GM21717 (cell line): ENCODE data around the gene KRTAP10-9.
"Not testable (repeated sequence)": the region's sequence is repeated elsewhere in the genome, so short reads cannot be mapped to it uniquely, and the experiment has no call there.

Source experiments
- ATAC-seq: cut with Tn5 transposase; IDR thresholded peaks from one replicate; pipeline ENCODE4 v1.9.1; 2021; ENCODE audit warnings: mild to moderate bottlenecking, moderate library complexity; ENCODE audit not compliant: unreplicated experiment

Gene KRTAP10-9

DNA sequence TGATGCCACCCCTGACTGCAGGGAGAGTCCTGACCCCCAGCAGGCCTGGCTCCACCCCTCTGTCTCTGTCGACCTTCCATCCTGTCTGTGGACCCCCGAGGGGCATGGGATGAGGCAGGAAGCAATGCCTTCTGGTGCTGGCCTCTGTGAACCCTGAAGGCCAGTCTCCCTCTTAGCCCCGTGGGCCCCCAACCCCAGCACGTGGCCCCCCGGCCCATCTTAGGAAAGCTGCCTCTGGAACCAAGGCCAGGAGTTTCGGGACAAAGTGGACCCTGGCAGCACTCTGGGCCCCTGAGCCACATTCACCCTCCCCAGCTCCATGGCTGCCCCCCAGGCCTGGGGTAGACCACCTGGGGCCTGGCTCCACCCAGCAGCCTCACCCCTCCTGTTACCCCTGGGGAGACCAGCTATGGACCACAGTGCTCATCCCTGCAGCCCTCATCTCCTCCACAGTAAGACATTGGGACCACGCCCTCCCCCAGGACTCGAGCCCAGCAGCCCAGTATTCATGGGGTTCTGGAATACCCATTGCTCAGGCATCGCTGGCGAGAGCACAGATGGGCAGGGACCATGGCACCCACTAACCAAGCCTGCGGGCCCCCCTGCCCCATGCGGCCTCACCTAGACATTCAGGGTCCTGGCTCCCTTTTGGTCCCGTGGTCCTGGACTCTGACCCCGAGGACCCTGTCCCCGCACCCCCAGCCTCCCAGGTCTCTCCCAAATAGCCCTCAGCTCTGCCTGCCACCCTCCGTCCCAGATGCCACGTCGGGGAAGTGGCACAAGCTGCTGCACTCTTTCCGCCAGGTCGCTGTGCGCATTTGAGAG lies 11.8 kb downstream of the KRTAP10-9 start:
- ATAC-seq: not testable (repeated sequence)

GRCh38 chr21:44639331-44639655 lies 12.4 kb downstream of the KRTAP10-9 start:
- ATAC-seq: no peak

GRCh38 chr21:44640761-44641160 lies 13.9 kb downstream of the KRTAP10-9 start:
- no peak for ATAC-seq

GRCh38 chr21:44643741-44644310 lies 16.9 kb downstream of the KRTAP10-9 start:
- ATAC-seq: no peak

GRCh38 chr21:44644878-44645277 lies 18.0 kb downstream of the KRTAP10-9 start:
- ATAC-seq: no peak

- ATAC-seq: not testable (repeated sequence)
Measured at GRCh38 chr21:44646366-44647221, 19.7 kb downstream of the KRTAP10-9 start, which contains the start of gene KRTAP10-11. Gene KRTAP10-11 (plus strand): TSS chr21:44646414. CDS start chr21:44646459, 45 bp downstream.

DNA sequence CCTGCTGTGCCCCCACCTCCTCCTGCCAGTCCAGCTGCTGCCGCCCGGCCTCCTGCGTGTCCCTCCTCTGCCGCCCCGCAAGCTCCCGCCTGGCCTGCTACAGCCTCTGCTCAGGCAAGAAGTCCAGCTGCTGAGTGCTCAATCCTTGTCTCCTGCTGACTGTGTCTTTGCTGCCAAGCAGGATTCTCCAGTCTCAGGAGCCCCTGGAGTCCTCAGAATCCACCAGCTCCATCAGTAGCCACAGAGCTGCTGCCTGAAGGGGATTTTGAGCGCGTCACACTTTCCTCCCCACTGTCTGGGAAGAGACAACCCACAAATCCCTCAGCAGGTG lies 20.3 kb downstream of the KRTAP10-9 start:
- ATAC-seq: no peak

GRCh38 chr21:44648557-44649311 lies 21.8 kb downstream of the KRTAP10-9 start:
- ATAC-seq: no peak

GRCh38 chr21:44649521-44650100 lies 22.7 kb downstream of the KRTAP10-9 start:
- ATAC-seq: no peak

- ATAC-seq: no peak
Measured at GRCh38 chr21:44650265-44650972, 23.5 kb downstream of the KRTAP10-9 start.

DNA sequence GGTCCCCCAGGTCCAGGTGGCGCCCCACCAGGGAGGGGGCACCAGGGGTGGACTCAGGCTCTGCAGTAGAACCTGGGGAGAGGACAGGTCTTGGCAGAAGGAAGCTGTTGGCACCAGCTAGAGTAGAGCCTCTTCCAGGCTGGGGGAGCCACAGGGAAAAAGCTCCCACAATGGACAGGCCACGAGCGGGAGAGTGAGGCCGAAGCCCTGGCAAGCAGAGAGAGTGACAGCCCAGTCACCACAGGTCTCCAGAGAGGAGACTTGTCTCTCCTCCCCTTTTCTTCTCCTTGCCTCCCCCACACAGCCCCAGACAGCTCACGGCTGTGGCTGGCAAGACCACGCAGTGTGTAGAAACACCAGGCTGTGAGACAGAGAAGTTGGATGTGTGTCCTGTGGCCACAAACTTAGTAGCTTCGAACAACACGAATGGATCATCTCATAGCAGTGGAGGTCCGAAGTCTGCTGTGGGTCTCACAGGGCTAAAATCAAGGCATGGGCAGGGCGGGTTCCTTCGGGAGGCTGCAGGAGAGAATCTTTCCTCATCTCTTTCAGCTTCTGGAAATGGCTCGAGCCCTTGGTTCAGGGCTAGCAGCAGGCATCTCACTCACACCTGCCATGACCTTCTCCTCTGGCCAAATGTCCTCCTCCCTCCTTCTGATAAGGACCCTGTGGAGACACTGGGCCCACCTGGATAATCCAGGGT lies 24.2 kb downstream of the KRTAP10-9 start:
- no peak for ATAC-seq

DNA sequence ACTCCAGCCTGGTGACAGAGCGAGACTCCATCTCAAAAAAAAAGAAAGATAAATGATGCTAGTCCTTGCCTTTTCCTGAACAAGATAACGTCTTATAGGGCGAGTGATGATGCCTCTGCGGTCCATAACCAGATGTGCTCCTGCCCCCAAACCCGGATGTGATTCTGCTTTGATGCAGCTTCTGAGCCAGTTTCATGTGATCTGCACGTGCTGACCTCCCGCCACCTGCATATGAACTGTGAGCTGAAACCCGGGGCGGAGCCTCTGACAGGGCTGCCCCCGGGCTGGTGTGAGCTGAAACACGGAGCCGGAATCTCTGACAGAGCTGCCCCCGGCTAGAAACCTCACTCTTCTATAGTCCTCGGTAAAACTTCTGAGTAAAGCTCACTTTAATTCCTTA lies 26.2 kb downstream of the KRTAP10-9 start:
- ATAC-seq: no peak

DNA sequence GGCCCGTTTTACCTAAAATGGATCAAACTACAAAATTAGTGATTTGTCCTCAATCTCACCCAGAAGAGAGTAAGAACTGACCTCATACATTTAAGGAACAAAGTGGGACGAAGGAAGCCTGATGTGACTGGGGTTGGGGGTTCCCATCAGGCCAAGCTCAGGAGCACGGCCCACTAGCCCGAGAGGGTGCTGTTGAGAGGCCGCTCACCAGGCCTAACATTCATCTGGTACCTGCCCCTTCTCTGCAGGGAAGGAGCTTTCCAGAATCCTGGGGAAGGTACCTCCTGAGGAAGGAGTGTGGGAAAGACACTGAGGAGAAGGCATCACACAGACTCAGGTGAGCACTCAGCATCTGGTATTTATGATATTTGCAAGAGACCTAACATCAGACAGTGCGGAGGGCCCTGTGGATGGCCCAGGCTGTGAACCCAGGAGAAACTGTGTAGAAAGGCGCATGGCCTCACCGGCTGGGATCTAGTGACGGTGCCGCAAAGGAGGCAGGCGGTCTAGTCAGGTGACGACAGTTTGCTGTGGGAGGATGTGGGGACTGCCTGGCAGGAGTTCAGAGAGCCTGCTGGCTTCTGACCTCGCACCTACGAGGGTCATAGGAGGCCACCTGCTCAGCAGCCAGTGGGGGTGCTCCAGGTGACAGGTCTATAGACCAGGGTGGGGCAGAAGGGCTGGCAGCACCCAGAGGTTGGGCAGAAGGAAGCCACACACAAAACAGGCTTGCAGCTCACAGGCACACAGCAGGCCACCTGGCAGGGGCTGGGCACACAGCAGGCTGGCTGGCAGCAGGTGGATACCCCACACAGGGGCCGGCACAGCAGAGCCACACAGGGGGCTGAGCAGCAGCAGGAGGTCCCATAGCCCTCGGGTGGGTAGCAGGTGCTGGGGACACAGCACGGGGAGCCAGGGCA lies 27.0 kb downstream of the KRTAP10-9 start:
- ATAC-seq: no peak

DNA sequence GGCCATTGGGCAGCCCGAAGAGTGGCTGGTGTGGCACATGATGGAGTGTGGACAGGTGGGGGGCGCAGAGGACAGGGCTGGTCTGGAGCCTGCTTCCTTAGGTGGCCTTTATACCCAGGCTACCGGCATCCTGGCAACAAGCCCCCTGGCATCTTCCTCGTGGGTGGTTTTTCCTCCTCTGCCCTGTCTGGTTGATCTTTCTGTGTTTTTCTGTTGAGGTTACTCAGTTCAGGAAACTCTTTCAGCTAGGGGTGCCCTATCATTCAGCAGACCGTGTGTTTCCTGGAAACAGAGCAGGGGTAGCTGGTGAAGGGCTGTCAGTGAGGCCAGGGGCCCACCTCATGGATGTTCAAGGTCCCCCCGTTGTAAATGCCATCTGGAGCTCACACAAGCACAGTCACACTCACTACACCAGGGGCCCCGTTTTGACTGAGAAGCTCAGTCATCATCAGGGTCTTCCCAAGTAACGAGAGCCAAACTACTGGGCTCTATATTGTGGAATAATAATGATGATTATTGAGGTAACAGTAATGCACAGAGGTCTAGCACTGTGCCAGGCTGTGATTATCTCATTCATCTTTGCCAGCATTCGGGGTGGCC lies 27.8 kb downstream of the KRTAP10-9 start, which contains the start of gene KRTAP12-4:
Gene KRTAP12-4 (minus strand): TSS at position 84 of the 600 bp plus-strand sequence. CDS start 45 bp downstream, at position 39.
- no peak for ATAC-seq

DNA sequence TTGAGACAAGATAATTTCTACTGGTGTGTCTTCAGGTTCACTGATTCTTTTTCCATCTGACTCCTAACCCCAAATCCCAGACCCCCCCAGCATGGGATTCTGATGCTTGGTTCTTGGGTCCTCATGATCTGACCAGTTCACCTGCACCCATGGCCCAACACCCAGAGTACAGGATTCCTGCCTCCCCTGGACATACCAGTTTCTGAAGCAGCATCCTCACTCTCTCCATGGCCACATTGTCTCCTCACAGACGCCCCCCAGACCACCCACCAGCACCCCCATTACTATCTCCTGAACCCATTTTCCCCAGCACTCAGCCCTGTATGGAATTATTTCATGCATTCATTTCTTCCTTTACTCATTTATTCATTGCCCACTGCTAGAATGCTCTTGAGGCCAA lies 30.0 kb downstream of the KRTAP10-9 start:
- ATAC-seq: no peak

GRCh38 chr21:44657635-44658540 lies 31.0 kb downstream of the KRTAP10-9 start, which contains the start of gene KRTAP12-3:
Gene KRTAP12-3 (plus strand): TSS chr21:44657932. CDS start chr21:44657980, 48 bp downstream.
- no peak for ATAC-seq

DNA sequence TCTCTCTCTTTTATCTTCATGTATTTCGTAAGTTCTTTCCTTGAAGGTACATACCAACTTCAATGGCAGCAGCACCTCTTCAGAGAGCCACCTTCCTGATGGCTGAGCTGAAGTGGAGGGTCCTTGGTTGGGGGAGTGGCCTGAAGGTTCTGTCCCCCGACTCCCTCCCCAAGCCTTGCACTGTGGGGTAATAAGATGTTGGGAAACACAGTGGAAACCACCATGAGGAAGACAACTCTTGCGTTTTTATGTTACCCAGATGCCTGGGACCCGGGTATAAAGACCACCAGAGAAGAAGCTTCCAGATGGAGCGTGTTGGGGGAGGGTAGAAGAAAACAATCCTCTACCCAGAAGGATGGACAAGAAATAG lies 31.6 kb downstream of the KRTAP10-9 start:
- no peak for ATAC-seq
